GM10847 (cell line): ENCODE data around the gene STARD9.

Source experiments
- POLR2A ChIP-seq: IDR thresholded peaks from 2 replicates; pipeline ENCODE4 v1.6.1; 2011; ENCODE audit not compliant: insufficient read length; ENCODE audit errors: extremely low read depth

The STARD9 gene

DNA sequence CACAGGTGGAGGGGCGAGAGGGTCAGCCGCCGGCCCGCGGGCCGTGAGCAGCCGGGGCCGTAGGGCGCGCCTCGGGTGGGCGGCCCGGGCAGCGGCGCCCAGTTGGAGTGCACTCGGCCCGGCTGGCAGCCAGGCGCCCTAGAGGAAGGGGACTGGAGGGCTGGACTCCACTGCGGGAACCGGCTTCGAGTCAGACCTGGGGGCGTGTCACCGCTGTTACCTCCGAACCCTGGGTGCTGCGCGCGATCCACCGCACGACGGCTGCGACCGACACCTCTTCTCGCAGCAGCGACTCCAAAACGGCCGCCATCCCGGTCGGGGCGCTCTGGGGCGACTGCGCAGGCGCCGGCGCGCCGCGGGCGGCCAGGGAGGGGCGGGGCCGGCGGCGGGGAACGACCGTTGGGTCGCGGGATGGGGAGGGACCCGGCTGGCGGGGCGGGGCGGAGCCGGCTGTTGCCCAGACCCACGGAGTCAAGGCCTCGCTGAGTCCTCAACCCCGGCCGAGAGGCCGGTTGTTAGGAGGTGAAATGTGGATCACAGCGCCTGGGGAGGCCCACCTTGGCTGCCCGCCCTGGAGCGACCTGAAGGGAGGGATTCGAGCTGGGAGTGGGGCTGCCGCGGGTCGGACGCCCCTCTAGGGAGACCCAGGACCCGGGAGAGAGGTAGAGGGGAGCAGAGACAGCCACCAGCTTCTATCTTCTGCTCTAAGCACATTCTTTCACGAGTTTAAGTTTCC, 161.6 kb downstream of the STARD9 start, which contains the start of gene CDAN1:
Gene CDAN1, minus strand, starts transcription at position 336 of the 736 bp plus-strand sequence. Its CDS starts 26 bp downstream, at position 310.
- peak; percentile 74 for TF ChIP-seq POLR2A

DNA sequence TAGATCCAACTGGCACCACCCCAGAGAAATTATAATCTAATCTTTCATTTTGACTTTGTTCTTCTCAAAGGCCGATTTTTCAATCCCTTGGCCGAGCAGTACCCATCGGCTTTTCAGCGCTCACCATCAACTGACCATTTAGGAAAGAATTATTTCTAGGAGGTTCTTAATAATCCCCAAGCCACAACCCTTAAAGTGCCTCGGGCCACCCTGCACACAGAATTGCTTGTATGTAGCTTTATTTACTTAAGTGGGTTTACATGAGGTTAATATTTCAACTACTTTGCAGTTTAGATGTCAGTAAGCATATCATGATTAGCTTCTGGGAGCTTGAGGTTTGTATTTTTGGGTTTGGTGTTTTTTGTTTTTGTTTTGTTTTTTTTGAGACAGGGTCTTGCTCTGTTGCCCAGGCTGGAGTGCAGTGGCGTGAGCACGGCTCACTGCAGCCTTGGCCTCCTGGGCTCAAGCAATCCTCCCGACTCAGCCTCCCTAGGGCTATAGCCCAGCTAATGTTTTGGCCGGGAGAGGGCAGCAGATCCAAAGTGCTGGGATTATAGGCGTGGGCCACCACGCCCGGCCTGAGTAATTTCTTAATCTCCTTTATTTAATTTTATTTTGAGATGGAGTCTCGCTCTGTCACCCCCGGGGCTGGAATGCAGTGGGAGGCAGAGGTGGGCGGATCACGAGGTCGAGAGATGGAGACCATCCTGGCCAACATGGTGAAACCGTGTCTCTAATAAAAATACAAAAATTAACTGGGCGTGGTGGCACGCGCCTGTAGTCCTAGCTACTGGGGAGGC, 162.3 kb downstream of the STARD9 start:
- no peak for TF ChIP-seq POLR2A

DNA sequence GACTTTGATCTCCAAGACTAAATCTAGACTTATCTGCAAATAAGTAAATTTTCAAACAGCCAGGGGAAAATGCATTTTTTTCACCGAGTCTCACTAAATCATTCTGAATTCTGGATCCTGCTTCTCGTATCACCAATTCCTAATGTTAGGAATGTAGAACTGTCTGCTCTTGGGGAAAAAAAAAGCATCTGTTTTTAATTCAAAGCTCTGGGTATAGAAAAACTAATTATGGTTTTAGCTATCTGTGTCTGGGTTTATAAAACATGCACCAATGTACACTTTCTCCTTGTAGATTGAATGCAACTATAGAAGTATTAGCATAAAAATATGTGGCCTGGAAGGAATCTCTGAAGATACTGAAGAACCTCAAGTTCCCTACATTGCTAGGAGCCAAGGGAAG, 166.3 kb downstream of the STARD9 start:
- TF ChIP-seq POLR2A = no peak

DNA sequence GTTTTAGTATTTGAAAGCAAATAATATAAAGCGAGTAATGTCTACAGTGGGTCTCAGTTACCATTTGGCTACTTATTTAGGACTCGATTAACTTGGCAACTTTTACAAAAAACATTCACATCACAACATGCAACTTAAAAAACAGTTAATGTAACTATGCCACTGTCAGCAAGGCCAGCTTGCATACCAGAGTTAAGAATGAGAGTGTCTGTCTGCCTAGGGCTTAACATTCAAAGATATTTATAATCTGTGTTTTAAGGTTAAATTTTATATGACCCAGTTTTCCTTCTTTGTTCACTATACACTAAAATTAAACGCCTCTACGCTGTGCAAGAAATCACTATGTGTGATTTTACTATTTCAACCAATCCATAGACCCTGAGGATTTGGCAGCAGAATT, 166.7 kb downstream of the STARD9 start:
- no peak for TF ChIP-seq POLR2A

DNA sequence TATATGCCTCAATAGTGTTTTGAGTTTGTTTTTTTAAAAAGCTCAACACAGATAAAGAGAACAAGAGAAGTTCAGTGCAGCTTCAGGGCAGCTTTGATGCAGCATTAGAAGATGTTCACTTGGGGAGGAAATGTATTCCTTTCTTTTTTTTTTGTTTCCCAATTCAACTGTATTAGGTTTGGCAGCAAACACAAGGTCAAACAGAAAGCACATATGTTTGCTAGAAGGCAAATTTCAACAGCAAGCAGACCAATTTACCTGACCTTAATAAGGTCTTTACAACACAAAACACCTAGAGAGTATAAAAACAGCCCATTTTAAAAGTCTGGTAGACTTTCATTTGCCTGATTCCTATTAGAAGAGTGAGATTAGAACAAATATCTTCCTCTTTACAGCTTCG, 168.8 kb downstream of the STARD9 start:
- TF ChIP-seq POLR2A = no peak

DNA sequence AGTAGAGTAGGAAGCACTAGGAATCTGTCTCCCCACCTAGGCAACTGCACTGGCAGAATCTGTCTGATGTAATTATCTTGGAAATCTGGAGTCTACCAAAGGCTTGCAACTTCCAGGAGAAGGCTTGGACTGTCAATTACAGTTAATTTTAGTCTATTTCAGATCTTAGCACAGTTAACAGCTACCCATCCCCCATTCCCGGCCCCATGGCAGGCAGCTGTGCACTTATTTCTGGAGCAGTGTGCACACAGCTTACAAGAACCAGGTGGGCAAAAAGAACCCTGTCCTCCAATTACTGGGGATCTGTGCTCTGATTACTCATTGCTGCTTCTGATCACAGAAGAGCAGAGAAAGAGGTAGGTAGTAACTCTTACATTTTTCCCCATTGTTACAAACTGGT, 173.9 kb downstream of the STARD9 start:
- TF ChIP-seq POLR2A = no peak

DNA sequence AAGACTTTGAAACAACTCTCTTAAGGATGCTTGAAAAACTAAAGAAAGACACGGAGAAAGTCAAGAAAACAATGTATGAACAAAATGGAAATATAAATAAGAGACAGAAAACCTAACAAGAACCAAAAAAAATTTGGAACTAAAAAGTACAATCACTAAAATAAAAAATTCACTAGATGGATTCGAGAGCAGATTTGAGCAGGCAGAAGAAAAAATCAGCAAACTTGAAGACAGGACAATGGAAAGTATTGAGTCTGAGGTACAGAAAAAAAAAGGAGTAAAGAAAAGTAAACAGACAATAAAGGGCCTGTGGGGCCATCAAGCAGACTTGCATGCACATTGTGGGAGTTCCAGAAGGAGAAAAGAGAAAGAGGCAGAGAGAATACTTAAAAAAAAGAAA, 174.9 kb downstream of the STARD9 start:
- TF ChIP-seq POLR2A = no peak

DNA sequence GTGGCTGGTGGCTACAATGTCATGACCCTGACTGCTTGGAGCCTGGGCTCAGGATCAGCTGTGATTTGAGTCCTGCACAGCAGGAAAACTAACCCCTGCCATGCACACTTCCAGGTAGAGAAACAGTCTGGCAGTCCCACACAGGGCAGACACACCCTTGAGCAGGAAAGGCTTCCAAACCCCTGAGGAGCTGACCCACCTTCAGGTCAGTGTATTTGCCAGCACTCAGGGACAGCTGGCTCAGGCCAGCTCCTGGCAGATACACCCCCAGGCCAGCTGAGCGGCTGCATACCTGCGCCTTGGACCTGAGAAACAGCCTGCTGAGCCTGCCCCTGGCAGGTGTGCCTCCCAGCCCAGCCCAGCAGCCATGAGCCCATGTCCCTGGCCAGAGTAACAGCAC, 183.7 kb downstream of the STARD9 start:
- TF ChIP-seq POLR2A = no peak

DNA sequence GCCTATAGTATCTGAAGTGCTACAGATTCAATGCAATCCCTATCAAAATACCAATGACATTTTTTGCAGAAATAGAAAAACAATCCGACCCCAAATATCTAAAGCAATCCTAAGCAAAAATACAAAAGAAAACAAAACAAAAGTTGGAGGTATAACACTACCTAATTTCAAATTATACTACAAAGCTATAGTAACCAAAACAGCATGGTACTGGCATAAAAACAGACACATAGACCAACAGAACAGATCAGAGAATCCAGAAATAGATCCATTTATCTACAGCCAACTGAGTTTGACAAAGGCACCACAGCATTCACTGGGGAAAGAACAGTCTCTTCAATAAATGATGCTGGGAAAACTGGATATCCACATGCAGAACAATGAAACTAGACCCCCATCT, 185.4 kb downstream of the STARD9 start:
- TF ChIP-seq POLR2A = no peak
